Activated CD4-positive, alpha-beta T cell treated with anti-CD3 and anti-CD28 coated beads, Interleukin-2, amount 50 U/mL, for 4 hours (primary cell): ENCODE results near the gene BCAN.

Experiments
- DNase-seq, 2 experiments: peaks; one replicate each; pipeline ENCODE4 v3.0.0-alpha.2; 2020

Gene BCAN

GRCh38 chr1:156645666-156646065, 3.7 kb downstream of the BCAN start:
- DNase-seq: no peak

- no peak for DNase-seq
Observed at GRCh38 chr1:156646738-156647211, 4.9 kb downstream of the BCAN start.

GRCh38 chr1:156647351-156647750, 5.4 kb downstream of the BCAN start:
- DNase-seq: no peak

- DNase-seq: no peak
Observed at GRCh38 chr1:156648496-156648895, 6.6 kb downstream of the BCAN start.

GRCh38 chr1:156648951-156649350, 7.0 kb downstream of the BCAN start:
- no peak for DNase-seq

- DNase-seq: no peak
Observed at GRCh38 chr1:156652131-156652991, 10.4 kb downstream of the BCAN start.

- no peak for DNase-seq
Observed at GRCh38 chr1:156652992-156653355, 11.1 kb downstream of the BCAN start.

GRCh38 chr1:156654700-156655099, 12.8 kb downstream of the BCAN start:
- DNase-seq: no peak

- DNase-seq: no peak
Observed at GRCh38 chr1:156655151-156655903, 13.4 kb downstream of the BCAN start.

GRCh38 chr1:156655904-156656516, 14.1 kb downstream of the BCAN start:
- DNase-seq: no peak

DNA sequence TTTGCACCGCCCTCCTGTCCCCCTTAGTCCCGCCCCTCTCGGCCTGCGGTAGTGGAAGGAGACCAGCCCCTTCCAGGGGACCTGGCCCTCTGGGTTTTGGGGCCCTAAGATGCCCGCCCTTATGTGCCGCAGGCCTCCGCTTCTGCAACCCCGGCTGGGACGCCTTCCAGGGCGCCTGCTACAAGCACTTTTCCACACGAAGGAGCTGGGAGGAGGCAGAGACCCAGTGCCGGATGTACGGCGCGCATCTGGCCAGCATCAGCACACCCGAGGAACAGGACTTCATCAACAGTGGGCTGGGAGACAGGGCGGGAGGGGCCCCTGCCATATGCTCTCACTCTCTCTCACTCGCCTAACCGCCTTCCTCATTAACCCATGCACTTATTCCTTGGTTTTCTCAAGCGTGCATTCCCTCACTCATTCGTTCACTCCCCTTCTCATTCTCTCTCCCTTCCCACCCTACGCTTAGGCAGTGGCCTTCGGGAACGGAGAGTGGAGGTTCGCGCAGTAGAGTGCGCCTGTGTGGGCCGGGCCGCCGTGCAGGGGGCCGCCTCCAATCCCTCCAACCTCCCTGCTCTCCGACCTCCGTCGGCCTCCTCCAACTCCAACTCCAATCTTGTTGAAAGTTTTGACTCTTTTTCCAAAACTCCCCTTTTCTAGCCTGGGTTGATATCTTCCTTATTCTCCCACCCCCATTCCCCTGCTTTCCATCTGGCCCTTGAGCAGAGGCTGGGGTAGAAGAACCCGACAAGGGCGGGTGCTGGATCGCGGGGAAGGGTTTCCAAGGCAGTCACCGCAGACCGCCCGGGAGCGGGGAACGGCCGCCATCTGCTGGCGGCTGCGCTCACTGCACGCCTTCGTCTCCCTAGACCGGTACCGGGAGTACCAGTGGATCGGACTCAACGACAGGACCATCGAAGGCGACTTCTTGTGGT, 15.2 kb downstream of the BCAN start:
- peak; percentile 67 to 70 for DNase-seq

GRCh38 chr1:156657741-156658319, 15.9 kb downstream of the BCAN start:
- DNase-seq: no peak

- DNase-seq: no peak
Observed at GRCh38 chr1:156658496-156658895, 16.6 kb downstream of the BCAN start.

GRCh38 chr1:156658945-156659574, 17.1 kb downstream of the BCAN start:
- no peak for DNase-seq

GRCh38 chr1:156659661-156659987, 17.7 kb downstream of the BCAN start:
- DNase-seq: no peak

DNA sequence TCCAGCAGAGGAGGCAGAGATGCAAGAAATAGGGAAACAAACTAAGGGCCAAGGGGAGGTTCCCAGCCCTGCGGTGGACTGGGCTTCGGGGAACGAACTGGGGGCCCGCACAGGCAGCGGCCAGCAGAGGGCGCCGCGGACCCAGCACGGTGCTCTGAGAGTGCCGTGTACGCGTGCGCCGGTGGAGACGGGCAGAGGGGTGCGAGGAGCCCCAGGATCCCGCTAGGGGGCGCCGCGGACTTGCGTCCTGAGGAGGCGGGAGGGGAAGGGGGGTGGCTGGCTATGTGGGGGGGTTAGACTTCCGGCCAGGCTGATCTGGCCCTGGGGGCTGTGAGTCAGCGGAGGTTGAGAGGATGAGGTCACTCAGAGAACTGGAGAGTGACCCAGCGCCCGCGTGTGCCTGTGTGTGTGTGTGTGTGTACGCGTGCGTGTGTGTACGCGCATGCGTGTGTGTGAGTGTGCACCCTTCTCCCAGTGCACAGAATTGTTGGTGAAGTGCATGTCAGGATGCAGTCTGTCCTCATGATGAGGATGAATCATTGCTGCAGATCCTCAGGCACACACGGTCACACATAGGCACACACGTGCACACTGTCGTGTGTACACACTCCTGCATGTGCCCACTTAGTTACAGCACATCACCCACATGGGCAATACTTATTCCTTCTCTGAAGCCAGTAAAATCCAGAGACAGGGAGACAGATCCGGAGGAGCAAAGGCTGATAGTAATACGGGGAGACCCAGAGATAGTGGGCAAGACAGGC, 18.3 kb downstream of the BCAN start:
- peak; percentile 83 to 87 for DNase-seq

- no peak for DNase-seq
Observed at GRCh38 chr1:156660752-156661112, 18.8 kb downstream of the BCAN start.

DNA sequence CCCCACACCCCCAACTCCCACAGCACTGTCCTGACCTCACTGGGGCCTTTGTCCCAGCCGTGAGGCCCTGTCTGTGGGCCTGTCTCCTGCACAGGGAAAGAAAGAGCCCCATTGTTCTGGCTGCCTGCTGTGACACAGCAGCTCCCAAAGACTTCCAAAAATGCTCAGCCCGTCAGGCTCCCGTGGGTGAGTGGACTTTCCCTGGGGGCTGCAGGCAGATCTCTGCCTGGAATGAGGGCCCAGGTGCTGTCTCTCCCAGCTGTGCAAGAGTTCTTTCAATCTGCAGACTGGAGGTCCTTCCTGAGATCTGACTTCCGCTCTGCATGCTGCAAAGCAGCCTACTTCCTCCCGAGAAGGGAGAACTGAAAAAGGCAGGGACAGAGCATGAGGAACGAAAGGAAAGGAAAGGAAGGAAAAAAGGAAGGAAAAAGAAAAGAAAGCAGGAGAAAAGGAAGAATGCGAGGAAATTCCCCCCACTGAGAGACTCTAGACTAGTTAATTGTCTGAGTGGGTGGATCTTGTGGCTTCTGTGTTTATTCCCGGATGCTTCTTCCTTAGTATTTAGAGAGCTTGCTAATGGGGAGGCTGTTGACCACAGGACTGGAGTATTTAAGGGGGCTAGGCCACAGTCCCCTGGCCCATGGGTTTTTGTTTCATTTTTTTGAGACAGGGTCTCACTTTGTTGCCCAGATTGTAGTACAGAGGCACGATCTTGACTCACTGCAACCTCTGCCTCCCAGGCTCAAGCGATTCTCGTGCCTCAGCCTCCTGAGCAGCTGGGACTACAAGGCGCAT, 20.3 kb downstream of the BCAN start:
- no peak for DNase-seq

- no peak for DNase-seq
Observed at GRCh38 chr1:156662800-156663055, 20.8 kb downstream of the BCAN start.

GRCh38 chr1:156663178-156663577, 21.3 kb downstream of the BCAN start:
- no peak for DNase-seq
